Adrenal gland (tissue), 12 donors: ENCODE results near the gene TET1. TPM values are rescaled to one million over a fixed set of nuclear protein-coding genes. Genes with fewer than 3 reads are reported as not detected.

Experiments used
- DNase-seq, 7 donors: peaks; one replicate each; pipeline ENCODE4 v3.0.0-alpha.2; 2019 to 2020
- H3K27ac ChIP-seq, 5 donors: fragments of 200-600 bp; sonication (generic) in 4 of 5; 1 replicate in 3 of 5; 2 replicates in 2 of 5; pipeline versions ENCODE4 v1.5.1 to v1.8.0; 2016 to 2020; ENCODE audit warnings: mild to moderate bottlenecking in 1 of 5
- H3K27me3 ChIP-seq: fragments of 200-600 bp; 2 replicates; pipeline ENCODE4 v1.8.0; 2021
- H3K36me3 ChIP-seq, 2 donors: fragments of 200-600 bp; replicated peaks in 1 of 2; 1 replicate in 1 of 2; 2 replicates in 1 of 2; pipeline versions ENCODE4 v1.5.1 to v1.8.0; 2018 to 2022
- H3K4me1 ChIP-seq, 2 donors: fragments of 200-600 bp; replicated peaks in 1 of 2; 1 replicate in 1 of 2; 2 replicates in 1 of 2; pipeline versions ENCODE4 v1.5.1 to v1.8.0; 2018 to 2021
- H3K4me3 ChIP-seq, 4 donors: fragments of 200-600 bp; sonication (generic) in 3 of 4; one replicate each; pipeline ENCODE4 v1.5.1; 2016 to 2018
- H3K9me3 ChIP-seq, 3 donors: fragments of 200-600 bp; sonication (generic) in 1 of 3; replicated peaks in 1 of 3; 1 replicate in 2 of 3; 2 replicates in 1 of 3; pipeline versions ENCODE4 v1.5.1 to v1.8.0; 2016 to 2021
- POLR2A ChIP-seq, 2 donors: fragments of 450-650 bp; IDR thresholded peaks; one replicate each; pipeline ENCODE4 v1.6.1; 2017; ENCODE audit warnings: antibody characterized with exemption in 2 of 2, mild to moderate bottlenecking in 2 of 2, moderate library complexity in 1 of 2
- WGBS, 4 donors: extraction: QIAGEN DNeasy Blood & Tissue Kit in 2 of 4; methylation state at CpG; one replicate each; pipeline versions ENCODE4 v1.1.5 to v1.1.7; 2013 to 2017; 5-methylcytosine and 5-hydroxymethylcytosine counted together
- intact Hi-C, 2 donors: fragments of 100-400 bp; cut with DNase I; formaldehyde crosslinking; loops; one replicate each; pipeline versions ENCODE4 v1.14.1 to v1.15.0; 2022 to 2023
- polyA plus RNA-seq, 3 donors: library from polyadenylated mRNA; stranded (reverse); fragments of 200-250 nt in 2 of 3; fragments of 350-450 nt in 1 of 3; fragmentation: Illumina TruSeq in 1 of 3; extraction: RNeasy Lipid Tissue Mini Kit (QIAGEN cat#74804) in 1 of 3; gene quantifications; one replicate each; pipeline ENCODE4 v1.2.3, GENCODE V29; 2013 to 2014
- total RNA-seq, 9 donors: library from RNA; depleted of rRNA in 4 of 9; stranded (reverse); fragments of >200 nt in 4 of 9; fragments of 120-200 nt in 1 of 9; fragmentation: NEBNext Ultra II Directional in 1 of 9; extraction: Animal tissue kit (Norgen Biotek cat#: 25700) in 1 of 9; gene quantifications; one replicate each; pipeline versions ENCODE4 v1.1.0 to v1.2.4, GENCODE V29; 2013 to 2023
- TF ChIP-seq, protein P1 (sequence below), 6 experiments: fragments of 450-650 bp in 4 of 6; fragments of 200-600 bp in 2 of 6; sonication (generic) in 1 of 6; IDR thresholded peaks; 1 replicate in 5 of 6; 2 replicates in 1 of 6; pipeline versions ENCODE4 v1.5.1 to v1.8.0; 2016 to 2021; ENCODE audit warnings: antibody characterized with exemption in 6 of 6, mild to moderate bottlenecking in 2 of 6, moderate library complexity in 1 of 6
- donor health status: healthy with polysubstance abuse.
- donor health status: Bipolar disorder and iron deficiency.
- donor health status: DM: yes; HTN: yes; CAD: no.
- donor health status: DM: no; HTN: no; CAD: no.
- donor health status: DM: no; HTN: no; CAD: no.
- donor health status: DM: yes; HTN: yes; CAD: no.

TET1 gene
- total and polyA plus RNA-seq, 12 donors, result 0.07 to 10.0 (median 1.4) TPM

DNA sequence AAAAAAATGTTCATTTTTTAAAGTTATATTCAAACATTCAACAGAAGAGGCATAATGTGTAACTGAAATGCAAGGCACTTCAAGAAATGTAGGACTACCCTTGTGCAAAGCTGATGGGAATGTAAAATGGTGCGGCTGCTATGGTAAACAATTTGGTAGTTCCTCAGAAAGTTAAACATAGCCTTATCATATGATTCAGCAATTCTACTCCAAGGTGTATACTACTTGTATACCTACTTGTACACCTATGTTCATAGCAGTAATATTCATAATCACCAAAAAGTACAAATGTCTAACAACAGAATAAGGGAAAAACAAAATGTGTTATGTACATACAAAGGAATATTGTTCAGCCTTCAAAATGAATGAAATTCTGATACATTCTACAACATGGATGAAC is 37.3 kb downstream of the TET1 start:
- Histone ChIP-seq H3K9me3 (no peaks in the 10 kb centered on the region), H3K4me3 (no peak overlapping the region), H3K36me3 (no peaks in the 10 kb centered on the region), H3K27ac (no peak overlapping the region), H3K4me1 (peaks cover 20 to 26% of the 10 kb centered on the region in 2 donors), H3K27me3 (no peaks in the 10 kb centered on the region)
- WGBS, 4 donors, result 89 to 100% (median 95%) methylated on average over 1 of the region's 1 CpG
- no peak for DNase-seq
- TF ChIP-seq, protein P1, sequence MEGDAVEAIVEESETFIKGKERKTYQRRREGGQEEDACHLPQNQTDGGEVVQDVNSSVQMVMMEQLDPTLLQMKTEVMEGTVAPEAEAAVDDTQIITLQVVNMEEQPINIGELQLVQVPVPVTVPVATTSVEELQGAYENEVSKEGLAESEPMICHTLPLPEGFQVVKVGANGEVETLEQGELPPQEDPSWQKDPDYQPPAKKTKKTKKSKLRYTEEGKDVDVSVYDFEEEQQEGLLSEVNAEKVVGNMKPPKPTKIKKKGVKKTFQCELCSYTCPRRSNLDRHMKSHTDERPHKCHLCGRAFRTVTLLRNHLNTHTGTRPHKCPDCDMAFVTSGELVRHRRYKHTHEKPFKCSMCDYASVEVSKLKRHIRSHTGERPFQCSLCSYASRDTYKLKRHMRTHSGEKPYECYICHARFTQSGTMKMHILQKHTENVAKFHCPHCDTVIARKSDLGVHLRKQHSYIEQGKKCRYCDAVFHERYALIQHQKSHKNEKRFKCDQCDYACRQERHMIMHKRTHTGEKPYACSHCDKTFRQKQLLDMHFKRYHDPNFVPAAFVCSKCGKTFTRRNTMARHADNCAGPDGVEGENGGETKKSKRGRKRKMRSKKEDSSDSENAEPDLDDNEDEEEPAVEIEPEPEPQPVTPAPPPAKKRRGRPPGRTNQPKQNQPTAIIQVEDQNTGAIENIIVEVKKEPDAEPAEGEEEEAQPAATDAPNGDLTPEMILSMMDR (IDR thresholded peaks at IDR 0.05), result no peak
- intact Hi-C loops, result loop anchor here in 1 of 2 donors (5.0 kb wide), 1 partner anchor 35 kb away; the partner anchor contains the start of gene TET1

DNA sequence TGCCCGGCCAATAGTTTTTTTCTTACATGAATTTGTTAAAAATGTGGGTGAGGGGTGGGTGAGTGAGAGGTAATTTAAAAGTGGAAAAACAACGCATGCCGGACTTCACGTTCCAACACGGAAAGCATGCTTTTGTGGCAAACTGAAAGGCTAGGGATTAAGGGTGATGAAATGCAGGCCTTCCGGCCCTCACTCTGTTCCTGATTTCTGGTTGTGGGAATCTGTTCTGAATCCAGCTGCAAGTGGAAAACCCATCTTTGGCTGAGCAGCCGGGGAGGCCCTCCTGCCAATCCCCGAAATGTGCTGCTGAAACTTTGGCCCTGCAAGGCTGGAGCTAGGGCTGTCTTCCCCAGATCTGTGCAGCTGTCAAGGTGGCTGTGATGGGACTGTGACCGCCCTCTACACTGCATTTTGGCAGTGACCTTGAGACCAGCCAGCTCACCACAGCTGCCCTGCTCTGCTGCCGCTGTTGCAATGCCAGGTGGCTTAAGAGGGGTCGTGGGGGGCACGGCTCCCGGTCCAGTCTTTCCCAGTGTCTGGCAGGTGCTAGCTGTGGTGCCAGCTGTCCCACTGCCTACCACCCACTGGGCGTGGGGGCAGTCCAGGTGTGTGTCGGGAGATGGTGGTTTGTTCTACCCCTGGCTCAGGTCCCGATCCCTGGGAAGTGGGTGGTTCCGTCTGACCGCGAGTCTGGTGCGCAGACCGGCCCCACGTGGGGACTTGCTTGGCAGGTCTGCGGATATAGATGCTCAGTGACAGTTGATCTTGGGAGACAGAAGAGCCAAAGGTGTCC is 39.0 kb downstream of the TET1 start:
- Histone ChIP-seq H3K27ac (peak overlapping the region in 2 of 5 donors; percentile 46 to 53), H3K9me3 (no peaks in the 10 kb centered on the region), H3K27me3 (no peaks in the 10 kb centered on the region), H3K36me3 (no peaks in the 10 kb centered on the region), H3K4me3 (peak overlapping the region in 2 of 4 donors; percentile 20 to 62), H3K4me1 (peaks cover 20 to 26% of the 10 kb centered on the region in 2 donors)
- WGBS, 4 donors, result 35 to 52% (median 47%) methylated on average over 13 to 23 of the region's 23 CpGs
- intact Hi-C loops, result loop anchor here in 1 of 2 donors (5.0 kb wide), 1 partner anchor 37 kb away; the partner anchor contains the start of gene TET1
- peak; percentile 25 to 61 (median 31) for DNase-seq
- TF ChIP-seq POLR2A (IDR thresholded peaks at IDR 0.05), result no peak
- TF ChIP-seq, protein P1 (IDR thresholded peaks at IDR 0.05), result no peak

DNA sequence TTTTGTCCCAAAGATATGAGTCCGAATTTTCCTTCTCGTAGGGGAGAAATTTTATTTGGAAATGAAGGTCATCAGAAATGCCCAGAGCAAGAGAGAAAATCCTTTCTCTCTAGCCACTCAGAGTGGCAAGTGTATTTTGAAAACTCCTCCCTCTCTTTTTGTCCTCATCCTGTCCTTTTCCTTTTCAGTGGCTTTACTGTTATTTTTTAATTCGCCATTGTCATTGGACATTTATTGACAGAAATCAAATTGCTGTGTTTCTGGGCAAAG is 39.6 kb downstream of the TET1 start:
- H3K9me3 ChIP-seq, result no peaks in the 10 kb centered on the region
- 13 to 28% (median 17%) methylated on average over 3 of the region's 3 CpGs for whole genome bisulfite sequencing, 4 donors
- no peaks in the 10 kb centered on the region for H3K27me3 ChIP-seq
- TF ChIP-seq, protein P1 (IDR thresholded peaks at IDR 0.05), result no peak
- TF ChIP-seq POLR2A (IDR thresholded peaks at IDR 0.05), result no peak
- peak overlapping the region in 3 of 4 donors; percentile 18 to 62 (median 20) for H3K4me3 ChIP-seq
- H3K27ac ChIP-seq, result peak overlapping the region in 2 of 5 donors; percentile 46 to 71
- no peak for DNase-seq
- H3K36me3 ChIP-seq, result no peaks in the 10 kb centered on the region
- intact Hi-C loops, result loop anchor here in 1 of 2 donors (5.0 kb wide), 1 partner anchor 37 kb away; the partner anchor contains the start of gene TET1
- H3K4me1 ChIP-seq, result peaks cover 20 to 26% of the 10 kb centered on the region in 2 donors

DNA sequence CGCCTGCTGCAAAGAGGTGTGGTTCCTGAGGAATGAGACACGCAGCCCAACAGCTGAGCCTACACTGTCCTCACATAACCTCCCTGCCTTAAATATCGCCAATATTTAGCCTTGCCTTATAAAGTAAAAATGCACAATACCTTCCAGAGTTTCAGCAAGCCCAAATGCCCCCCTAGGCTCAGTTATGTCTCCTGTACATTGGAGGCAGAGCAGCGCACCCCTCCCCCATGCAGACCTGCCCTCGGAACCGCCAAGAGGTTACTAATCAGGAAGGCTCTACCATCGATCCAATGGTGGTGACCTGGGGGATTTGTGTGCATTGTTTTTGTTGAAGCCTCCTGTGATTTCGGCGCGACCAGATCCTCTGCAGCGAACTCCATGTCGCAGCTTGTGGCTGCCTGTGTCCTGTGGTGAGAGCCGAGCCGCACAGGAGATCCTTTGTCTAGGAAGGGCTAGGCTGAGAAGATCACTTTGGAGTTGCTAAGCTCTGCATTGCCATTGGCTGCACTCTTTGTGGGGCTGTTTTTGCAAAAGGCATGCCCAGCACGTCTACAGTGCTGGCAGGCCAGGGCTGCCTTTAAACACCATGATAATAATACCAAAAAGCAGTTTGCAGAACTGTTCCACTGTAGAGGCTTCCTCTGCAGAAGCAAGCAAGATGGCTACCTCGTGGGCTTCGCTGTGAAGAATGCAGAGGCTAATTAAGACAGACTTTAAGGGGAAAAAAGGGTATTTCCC is 40.1 kb downstream of the TET1 start:
- Histone ChIP-seq H3K36me3 (no peaks in the 10 kb centered on the region), H3K4me3 (peak overlapping the region; percentile 1 to 62 (median 19)), H3K9me3 (no peaks in the 10 kb centered on the region), H3K4me1 (peaks cover 20 to 26% of the 10 kb centered on the region in 2 donors), H3K27me3 (no peaks in the 10 kb centered on the region), H3K27ac (peak overlapping the region in 4 of 5 donors; percentile 36 to 71 (median 47))
- peak; percentile 47 to 85 (median 75) for DNase-seq
- peak; percentile 22 to 61 for TF ChIP-seq POLR2A (IDR thresholded peaks at IDR 0.05)
- TF ChIP-seq, protein P1 (IDR thresholded peaks at IDR 0.05), result no peak
- 1 to 5% (median 3%) methylated on average over 13 to 17 of the region's 17 CpGs for WGBS, 4 donors
- intact Hi-C loops, result no loop called here
